Calu3 (cell line): Measurements from ENCODE around the gene COX7A2. TPM values are rescaled to one million over a fixed set of nuclear protein-coding genes. Genes with fewer than 3 reads are reported as not detected.

ENCODE experiments used
- BruUV-seq: library from RNA; stranded (reverse); fragments of 400-500 nt; replicated peaks from 2 replicates; lab custom pipeline; 2021; lab: Mats Ljungman, UMichigan
- CTCF ChIA-PET: fragments of 300-600 bp; sonication (Branson Sonifier 250); formaldehyde crosslinking; loops from one replicate; lab custom pipeline; 2022; ENCODE audit warnings: antibody characterized with exemption; lab: Charles Lee
- DNase-seq: peaks from one replicate; pipeline ENCODE4 v3.0.0; 2022
- H3K27ac Mint-ChIP-seq: one replicate; pipeline ENCODE4 v1.8.0; 2022; ENCODE audit warnings: mixed read lengths; ENCODE audit not compliant: unreplicated experiment
- H3K27me3 Mint-ChIP-seq: one replicate; pipeline ENCODE4 v1.8.0; 2022; ENCODE audit warnings: mixed read lengths; ENCODE audit not compliant: unreplicated experiment
- H3K36me3 Mint-ChIP-seq: one replicate; pipeline ENCODE4 v1.8.0; 2022; ENCODE audit warnings: mild to moderate bottlenecking, moderate library complexity, mixed read lengths; ENCODE audit not compliant: insufficient read depth, unreplicated experiment
- H3K4me1 Mint-ChIP-seq: one replicate; pipeline ENCODE4 v1.8.0; 2022; ENCODE audit warnings: mild to moderate bottlenecking, low read depth, mixed read lengths; ENCODE audit not compliant: unreplicated experiment
- H3K4me3 Mint-ChIP-seq: one replicate; pipeline ENCODE4 v1.8.0; 2022; ENCODE audit warnings: mild to moderate bottlenecking, low read depth, moderate library complexity, mixed read lengths; ENCODE audit not compliant: unreplicated experiment
- H3K9me3 Mint-ChIP-seq: one replicate; pipeline ENCODE4 v1.8.0; 2022; ENCODE audit warnings: low read depth, mixed read lengths; ENCODE audit not compliant: unreplicated experiment
- CTCF ChIP-seq: fragments of 200-600 bp; IDR thresholded peaks from one replicate; pipeline ENCODE4 v1.8.0; 2022; ENCODE audit warnings: antibody characterized with exemption; ENCODE audit not compliant: unreplicated experiment
- intact Hi-C: fragments of 100-400 bp; cut with micrococcal nuclease; formaldehyde crosslinking; loops from one replicate; pipeline ENCODE4 v1.10.0; 2022; ENCODE audit not compliant: unreplicated experiment
- total RNA-seq: library from RNA; stranded (reverse); gene quantifications from 2 replicates; pipeline ENCODE4 v1.2.3, GENCODE V29; 2022

Gene COX7A2
- total RNA-seq, 1 experiment from 2014 or later: 459 TPM

- no peak overlapping the region for H3K27ac Mint-ChIP-seq
- peaks cover 19% of the 10 kb centered on the region for H3K4me1 Mint-ChIP-seq
- no peaks in the 10 kb centered on the region for H3K9me3 Mint-ChIP-seq
- DNase-seq: no peak
- CTCF ChIA-PET: interaction anchor here (0.6 kb wide), 1 partner anchor 304 kb away, joined by 3 read pairs; no protein-coding TSS in a partner anchor
- BruUV-seq: no TSS peak
- TF ChIP-seq CTCF: no peak
- H3K4me3 Mint-ChIP-seq: no peak overlapping the region
- no peaks in the 10 kb centered on the region for H3K27me3 Mint-ChIP-seq
- intact Hi-C loops: no loop called here
- no peaks in the 10 kb centered on the region for H3K36me3 Mint-ChIP-seq
These were observed 23.2 kb downstream of the COX7A2 start for GRCh38 chr6:75220357-75220756.

- CTCF ChIA-PET: no interaction called here
- no peaks in the 10 kb centered on the region for H3K36me3 Mint-ChIP-seq
- intact Hi-C loops: no loop called here
These were observed 24.3 kb downstream of the COX7A2 start for GRCh38 chr6:75219263-75219662.

GRCh38 chr6:75217193-75217592, 26.4 kb downstream of the COX7A2 start:
- H3K9me3 Mint-ChIP-seq: no peaks in the 10 kb centered on the region
- H3K27me3 Mint-ChIP-seq: no peaks in the 10 kb centered on the region
- H3K4me1 Mint-ChIP-seq: peaks cover 5% of the 10 kb centered on the region
- DNase-seq: no peak
- no TSS peak for BruUV-seq
- H3K27ac Mint-ChIP-seq: no peak overlapping the region
- intact Hi-C loops: no loop called here
- no peak overlapping the region for H3K4me3 Mint-ChIP-seq
- no peak for TF ChIP-seq CTCF
- H3K36me3 Mint-ChIP-seq: no peaks in the 10 kb centered on the region
- CTCF ChIA-PET: interaction anchor here (0.9 kb wide), 1 partner anchor 8 kb away, joined by 3 read pairs; no protein-coding TSS in a partner anchor

More at GRCh38 chr6:75219263-75219662, 24.3 kb downstream of the COX7A2 start:
- no peak overlapping the region for H3K4me3 Mint-ChIP-seq
- no peaks in the 10 kb centered on the region for H3K9me3 Mint-ChIP-seq
- H3K27me3 Mint-ChIP-seq: no peaks in the 10 kb centered on the region
- BruUV-seq: no TSS peak
- TF ChIP-seq CTCF: no peak
- H3K4me1 Mint-ChIP-seq: peaks cover 12% of the 10 kb centered on the region
- no peak overlapping the region for H3K27ac Mint-ChIP-seq
- DNase-seq: no peak

GRCh38 chr6:75215291-75215690, 28.3 kb downstream of the COX7A2 start:
- no peak for DNase-seq
- no peaks in the 10 kb centered on the region for H3K36me3 Mint-ChIP-seq
- H3K9me3 Mint-ChIP-seq: no peaks in the 10 kb centered on the region
- TF ChIP-seq CTCF: no peak
- no TSS peak for BruUV-seq
- CTCF ChIA-PET: no interaction called here
- no peak overlapping the region for H3K27ac Mint-ChIP-seq
- H3K4me3 Mint-ChIP-seq: no peak overlapping the region
- H3K27me3 Mint-ChIP-seq: no peaks in the 10 kb centered on the region
- peaks cover 13% of the 10 kb centered on the region for H3K4me1 Mint-ChIP-seq
- intact Hi-C loops: no loop called here
